HEK293 (cell line): ENCODE data around the gene YARS2.

Experiments used
- ATF2 ChIP-seq: fragments of 450-650 bp; formaldehyde crosslinking; IDR thresholded peaks from 2 replicates; pipeline ENCODE4 v1.5.1; 2016; ENCODE audit warnings: missing biosample characterization, missing genetic modification characterization, low read depth
- SP7 ChIP-seq: fragments of 450-650 bp; formaldehyde crosslinking; IDR thresholded peaks from 2 replicates; pipeline ENCODE4 v1.5.1; 2016; ENCODE audit warnings: missing biosample characterization, missing genetic modification characterization
- ZNF292 ChIP-seq: fragments of 450-650 bp; formaldehyde crosslinking; IDR thresholded peaks from 2 replicates; pipeline ENCODE4 v1.5.1; 2016; ENCODE audit warnings: low read depth, missing biosample characterization, missing genetic modification characterization, borderline replicate concordance
- ZNF311 ChIP-seq: fragments of 450-650 bp; formaldehyde crosslinking; IDR thresholded peaks from 2 replicates; pipeline ENCODE4 v1.5.1; 2017; ENCODE audit warnings: missing biosample characterization, missing genetic modification characterization, borderline replicate concordance
- ZNF335 ChIP-seq: fragments of 450-650 bp; formaldehyde crosslinking; conservative IDR thresholded peaks from 2 replicates; pipeline ENCODE4 v1.5.1; 2016; ENCODE audit warnings: missing biosample characterization, missing genetic modification characterization
- ZNF660 ChIP-seq: fragments of 450-650 bp; IDR thresholded peaks from 2 replicates; pipeline ENCODE4 v1.5.1; 2018; ENCODE audit warnings: missing biosample characterization, mild to moderate bottlenecking, missing genetic modification characterization
- ZNF747 ChIP-seq: fragments of 450-650 bp; formaldehyde crosslinking; IDR thresholded peaks from 2 replicates; pipeline ENCODE4 v1.5.1; 2016; ENCODE audit warnings: missing biosample characterization, missing genetic modification characterization
- ZNF843 ChIP-seq: fragments of 450-650 bp; formaldehyde crosslinking; IDR thresholded peaks from 2 replicates; pipeline ENCODE4 v1.5.1; 2016; ENCODE audit warnings: missing biosample characterization, missing genetic modification characterization
- TF ChIP-seq, protein P1 (sequence below): fragments of 450-650 bp; formaldehyde crosslinking; IDR thresholded peaks from 2 replicates; pipeline ENCODE4 v1.5.1; 2016; ENCODE audit warnings: missing biosample characterization, missing genetic modification characterization
- TF ChIP-seq, protein P2 (sequence below): fragments of 450-650 bp; formaldehyde crosslinking; IDR thresholded peaks from 2 replicates; pipeline ENCODE4 v1.5.1; 2016; ENCODE audit warnings: missing biosample characterization, missing genetic modification characterization

DNA sequence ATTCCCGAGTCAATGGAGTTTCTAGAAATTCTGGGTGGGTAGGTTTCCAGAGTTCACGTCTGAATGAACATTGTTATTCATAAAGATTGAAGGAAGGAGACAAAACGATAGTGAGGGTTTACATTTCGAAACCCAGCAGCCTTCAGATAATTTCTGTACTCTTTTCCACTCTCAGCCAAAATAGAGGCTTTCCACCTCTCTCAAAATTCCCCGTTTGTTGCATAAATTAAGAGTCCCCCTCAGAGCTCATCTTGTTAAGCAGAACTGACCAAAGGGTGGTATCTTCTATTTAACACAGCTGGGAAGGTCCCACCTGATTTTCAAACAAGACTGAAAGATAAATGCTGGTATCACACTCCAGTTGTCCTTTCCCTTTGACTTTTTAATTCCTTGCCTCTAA, 21.5 kb upstream of the YARS2 start:
- TF ChIP-seq, protein P1, sequence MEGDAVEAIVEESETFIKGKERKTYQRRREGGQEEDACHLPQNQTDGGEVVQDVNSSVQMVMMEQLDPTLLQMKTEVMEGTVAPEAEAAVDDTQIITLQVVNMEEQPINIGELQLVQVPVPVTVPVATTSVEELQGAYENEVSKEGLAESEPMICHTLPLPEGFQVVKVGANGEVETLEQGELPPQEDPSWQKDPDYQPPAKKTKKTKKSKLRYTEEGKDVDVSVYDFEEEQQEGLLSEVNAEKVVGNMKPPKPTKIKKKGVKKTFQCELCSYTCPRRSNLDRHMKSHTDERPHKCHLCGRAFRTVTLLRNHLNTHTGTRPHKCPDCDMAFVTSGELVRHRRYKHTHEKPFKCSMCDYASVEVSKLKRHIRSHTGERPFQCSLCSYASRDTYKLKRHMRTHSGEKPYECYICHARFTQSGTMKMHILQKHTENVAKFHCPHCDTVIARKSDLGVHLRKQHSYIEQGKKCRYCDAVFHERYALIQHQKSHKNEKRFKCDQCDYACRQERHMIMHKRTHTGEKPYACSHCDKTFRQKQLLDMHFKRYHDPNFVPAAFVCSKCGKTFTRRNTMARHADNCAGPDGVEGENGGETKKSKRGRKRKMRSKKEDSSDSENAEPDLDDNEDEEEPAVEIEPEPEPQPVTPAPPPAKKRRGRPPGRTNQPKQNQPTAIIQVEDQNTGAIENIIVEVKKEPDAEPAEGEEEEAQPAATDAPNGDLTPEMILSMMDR, result no peak
- TF ChIP-seq ZNF335 (tag by site-specific recombination), result no peak
- no peak for TF ChIP-seq ZNF747 (tag by site-specific recombination)
- TF ChIP-seq, protein P2, sequence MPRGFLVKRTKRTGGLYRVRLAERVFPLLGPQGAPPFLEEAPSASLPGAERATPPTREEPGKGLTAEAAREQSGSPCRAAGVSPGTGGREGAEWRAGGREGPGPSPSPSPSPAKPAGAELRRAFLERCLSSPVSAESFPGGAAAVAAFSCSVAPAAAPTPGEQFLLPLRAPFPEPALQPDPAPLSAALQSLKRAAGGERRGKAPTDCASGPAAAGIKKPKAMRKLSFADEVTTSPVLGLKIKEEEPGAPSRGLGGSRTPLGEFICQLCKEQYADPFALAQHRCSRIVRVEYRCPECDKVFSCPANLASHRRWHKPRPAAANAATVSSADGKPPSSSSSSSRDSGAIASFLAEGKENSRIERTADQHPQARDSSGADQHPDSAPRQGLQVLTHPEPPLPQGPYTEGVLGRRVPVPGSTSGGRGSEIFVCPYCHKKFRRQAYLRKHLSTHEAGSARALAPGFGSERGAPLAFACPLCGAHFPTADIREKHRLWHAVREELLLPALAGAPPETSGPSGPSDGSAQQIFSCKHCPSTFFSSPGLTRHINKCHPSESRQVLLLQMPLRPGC, result no peak
- no peak for TF ChIP-seq ZNF843 (tag by site-specific recombination)
- no peak for TF ChIP-seq ZNF292 (tag by site-specific recombination)
- TF ChIP-seq ZNF660, result no peak
- no peak for TF ChIP-seq ZNF311 (tag by site-specific recombination)
- no peak for TF ChIP-seq SP7 (tag by site-specific recombination)
- TF ChIP-seq ATF2 (tag by site-specific recombination), result no peak
